ENCODE data around the gene CNTNAP2. TPM values are rescaled to one million over a fixed set of nuclear protein-coding genes. Genes with fewer than 3 reads are reported as not detected.

The CNTNAP2 gene
- total and polyA plus RNA-seq, 2 experiments from 2014 or later: not detected

DNA sequence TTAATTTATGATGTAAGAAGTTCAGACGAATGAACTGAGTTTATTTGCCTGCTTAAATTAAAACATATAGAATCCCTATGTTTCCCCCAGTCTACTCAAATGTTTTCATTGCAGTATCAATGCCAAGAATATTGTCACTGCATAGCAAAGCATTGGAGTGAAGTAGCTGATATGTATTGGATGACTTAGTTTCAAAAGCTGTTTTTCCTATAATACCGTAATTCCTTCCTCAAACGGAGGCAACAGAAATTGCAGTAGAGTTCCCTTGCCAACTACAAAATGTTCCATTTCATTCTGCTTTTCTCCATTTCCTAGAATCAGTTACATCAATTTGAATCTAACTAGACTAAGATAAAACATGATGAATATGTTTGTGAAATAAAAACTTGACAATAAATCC is 174.1 kb downstream of the CNTNAP2 start:
- H4K20me1 ChIP-seq (ENCODE audit: insufficient read depth): no peaks in the 10 kb centered on the region
- H3K9me2 ChIP-seq (ENCODE audit: insufficient read depth): no peaks in the 10 kb centered on the region
- no peaks in the 10 kb centered on the region for H3K27me3 ChIP-seq (replicated peaks; ENCODE audit: insufficient read depth)
- no peak for TF ChIP-seq EZH2 (IDR thresholded peaks at IDR 0.05; ENCODE audit: insufficient read depth, poor library complexity, severe bottlenecking)
- no peak for TF ChIP-seq EZH2phosphoT487 (IDR thresholded peaks at IDR 0.05; ENCODE audit: insufficient read depth, low read depth)
- H3K4me2 ChIP-seq (ENCODE audit: unreplicated experiment): no peak overlapping the region
- H3F3A ChIP-seq (ENCODE audit: insufficient read depth): no peaks in the 10 kb centered on the region
- no peaks in the 10 kb centered on the region for H3K4me1 ChIP-seq (ENCODE audit: insufficient read depth)
- DNase-seq: no peak
- WGBS, 2 experiments (ENCODE audit: low coverage in 1 of 2, low lambda C conversion rate in 2 of 2, missing lambda C conversion rate in 2 of 2): 40 to 49% methylated on average over 3 of the region's 3 CpGs
- no peaks in the 10 kb centered on the region for H3K9me3 ChIP-seq (ENCODE audit: low read depth)
- H2AFZ ChIP-seq: no peak overlapping the region
- in situ Hi-C loops (cut with MboI): no loop called here
- H3K36me3 ChIP-seq (ENCODE audit: low read depth): no peaks in the 10 kb centered on the region
- no peaks in the 10 kb centered on the region for H3K79me2 ChIP-seq (ENCODE audit: insufficient read depth)
- H3K27ac ChIP-seq: no peak overlapping the region
- H3K4me3 ChIP-seq: no peak overlapping the region
- no peak overlapping the region for H3K9ac ChIP-seq

DNA sequence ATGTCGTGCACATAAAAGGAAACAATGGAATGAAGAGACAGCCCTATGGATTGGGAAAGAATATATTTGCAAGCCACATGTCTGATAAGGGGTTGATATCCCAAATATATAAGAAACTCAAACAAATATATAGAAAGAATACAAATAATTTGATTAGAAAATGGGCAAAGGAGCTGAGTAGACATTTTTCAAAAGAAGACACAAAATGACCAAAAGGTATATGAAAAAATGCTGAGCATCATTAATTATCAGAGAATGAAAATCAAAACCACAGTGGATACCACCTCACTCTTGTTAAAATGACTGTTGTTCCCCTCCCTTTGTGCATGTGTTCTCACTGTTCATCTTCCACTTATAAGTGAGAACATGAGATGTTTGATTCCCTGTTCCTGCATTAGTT is 175.3 kb downstream of the CNTNAP2 start:
- Histone ChIP-seq H3K4me2 (ENCODE audit: unreplicated experiment) (no peak overlapping the region), H3K9ac (no peak overlapping the region), H2AFZ (no peak overlapping the region), H3K9me3 (ENCODE audit: low read depth) (no peaks in the 10 kb centered on the region), H4K20me1 (ENCODE audit: insufficient read depth) (no peaks in the 10 kb centered on the region), H3K79me2 (ENCODE audit: insufficient read depth) (no peaks in the 10 kb centered on the region), H3K27ac (no peak overlapping the region), H3F3A (ENCODE audit: insufficient read depth) (no peaks in the 10 kb centered on the region), H3K4me1 (ENCODE audit: insufficient read depth) (no peaks in the 10 kb centered on the region), H3K9me2 (ENCODE audit: insufficient read depth) (no peaks in the 10 kb centered on the region), H3K27me3 (replicated peaks; ENCODE audit: insufficient read depth) (no peaks in the 10 kb centered on the region), H3K4me3 (no peak overlapping the region), H3K36me3 (ENCODE audit: low read depth) (no peaks in the 10 kb centered on the region)
- WGBS, 2 experiments (ENCODE audit: low coverage in 1 of 2, low lambda C conversion rate in 2 of 2, missing lambda C conversion rate in 2 of 2): 13 to 16% methylated on average over 1 of the region's 1 CpG
- DNase-seq: no peak
- in situ Hi-C loops (cut with MboI): no loop called here
- TF ChIP-seq EZH2 (IDR thresholded peaks at IDR 0.05; ENCODE audit: insufficient read depth, poor library complexity, severe bottlenecking) (no peak), EZH2phosphoT487 (IDR thresholded peaks at IDR 0.05; ENCODE audit: insufficient read depth, low read depth) (no peak)

DNA sequence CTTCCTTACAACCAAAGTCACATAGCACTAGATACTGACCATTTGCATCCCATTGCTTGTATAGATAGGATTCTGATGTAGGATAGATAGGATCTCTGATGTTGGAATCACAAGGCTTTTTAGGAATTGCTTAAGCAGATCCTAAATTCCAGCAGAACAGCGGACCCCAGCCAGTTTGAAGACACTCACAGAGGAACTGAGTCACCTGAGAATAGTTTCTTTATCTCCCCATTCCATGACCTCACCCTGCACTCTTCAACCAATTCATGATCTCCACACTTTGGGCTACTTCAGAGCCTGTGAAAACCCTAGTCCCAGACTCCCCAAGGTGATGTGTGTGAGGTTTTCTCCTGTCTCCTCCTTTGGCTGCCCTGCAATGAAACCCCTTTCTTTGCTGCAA is 179.4 kb downstream of the CNTNAP2 start:
- no peak overlapping the region for H3K4me3 ChIP-seq
- no peaks in the 10 kb centered on the region for H3K79me2 ChIP-seq (ENCODE audit: insufficient read depth)
- no peak for DNase-seq
- H3K9ac ChIP-seq: no peak overlapping the region
- H3K27ac ChIP-seq: no peak overlapping the region
- WGBS, 2 experiments (ENCODE audit: low coverage in 1 of 2, low lambda C conversion rate in 2 of 2, missing lambda C conversion rate in 2 of 2): 0 to 27% methylated on average over 1 of the region's 1 CpG
- H3K4me1 ChIP-seq (ENCODE audit: insufficient read depth): no peaks in the 10 kb centered on the region
- H3K9me3 ChIP-seq (ENCODE audit: low read depth): peaks cover 5% of the 10 kb centered on the region
- no peak overlapping the region for H2AFZ ChIP-seq
- H3K36me3 ChIP-seq (ENCODE audit: low read depth): no peaks in the 10 kb centered on the region
- H3F3A ChIP-seq (ENCODE audit: insufficient read depth): no peaks in the 10 kb centered on the region
- H4K20me1 ChIP-seq (ENCODE audit: insufficient read depth): no peaks in the 10 kb centered on the region
- TF ChIP-seq EZH2 (IDR thresholded peaks at IDR 0.05; ENCODE audit: insufficient read depth, poor library complexity, severe bottlenecking) (no peak), EZH2phosphoT487 (IDR thresholded peaks at IDR 0.05; ENCODE audit: insufficient read depth, low read depth) (no peak)
- no peaks in the 10 kb centered on the region for H3K27me3 ChIP-seq (replicated peaks; ENCODE audit: insufficient read depth)
- H3K4me2 ChIP-seq (ENCODE audit: unreplicated experiment): no peak overlapping the region
- no peaks in the 10 kb centered on the region for H3K9me2 ChIP-seq (ENCODE audit: insufficient read depth)
- in situ Hi-C loops (cut with MboI): no loop called here

DNA sequence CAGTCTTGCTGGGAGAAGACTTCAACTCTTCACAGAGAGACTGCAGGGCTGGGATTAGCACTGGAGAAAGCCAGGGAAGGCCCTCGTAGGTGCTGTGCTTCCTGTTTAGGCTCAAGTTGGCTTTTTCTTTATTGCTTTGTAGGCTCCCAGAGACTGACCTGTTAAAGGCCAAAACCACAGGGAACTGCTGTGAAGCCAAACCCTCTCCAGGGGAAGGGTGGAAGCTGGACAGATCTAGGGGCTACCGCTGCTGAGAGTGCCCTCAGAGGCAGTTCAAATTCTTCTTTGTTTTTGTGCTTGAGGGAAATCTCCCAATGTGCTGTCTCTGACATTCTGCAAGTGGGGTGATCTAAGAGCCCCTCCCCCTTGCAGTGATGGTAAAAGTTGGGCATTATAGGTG is 198.4 kb downstream of the CNTNAP2 start:
- in situ Hi-C loops (cut with MboI): no loop called here
- no peak for DNase-seq

DNA sequence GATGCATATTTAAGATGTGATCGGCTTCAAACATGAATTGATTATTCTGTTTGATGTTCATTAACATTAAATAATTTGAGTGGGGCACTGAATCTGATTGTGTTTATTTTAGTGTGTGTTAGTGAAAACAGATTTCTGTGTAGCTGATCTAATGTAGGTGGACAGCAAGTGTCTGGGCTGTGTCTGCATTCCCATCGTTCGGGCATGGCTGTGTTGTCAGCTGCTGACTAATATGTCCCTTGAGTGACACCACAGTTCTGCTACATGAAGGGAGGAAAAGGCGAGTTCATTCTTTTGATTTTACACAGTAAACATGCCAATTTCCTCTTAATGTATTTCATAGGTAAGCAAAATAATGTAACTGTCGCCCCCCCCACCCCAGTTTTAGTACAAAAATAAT is 203.0 kb downstream of the CNTNAP2 start:
- no peaks in the 10 kb centered on the region for H3K36me3 ChIP-seq (ENCODE audit: low read depth)
- no peak overlapping the region for H3K4me3 ChIP-seq
- no peaks in the 10 kb centered on the region for H3K79me2 ChIP-seq (ENCODE audit: insufficient read depth)
- no peaks in the 10 kb centered on the region for H3K4me1 ChIP-seq (ENCODE audit: insufficient read depth)
- H3F3A ChIP-seq (ENCODE audit: insufficient read depth): no peaks in the 10 kb centered on the region
- DNase-seq: no peak
- in situ Hi-C loops (cut with MboI): no loop called here
- H3K9ac ChIP-seq: no peak overlapping the region
- no peak overlapping the region for H3K4me2 ChIP-seq (ENCODE audit: unreplicated experiment)
- H2AFZ ChIP-seq: no peak overlapping the region
- H3K27me3 ChIP-seq (replicated peaks; ENCODE audit: insufficient read depth): no peaks in the 10 kb centered on the region
- H3K9me2 ChIP-seq (ENCODE audit: insufficient read depth): no peaks in the 10 kb centered on the region
- TF ChIP-seq EZH2 (IDR thresholded peaks at IDR 0.05; ENCODE audit: insufficient read depth, poor library complexity, severe bottlenecking): no peak
- no peak for TF ChIP-seq EZH2phosphoT487 (IDR thresholded peaks at IDR 0.05; ENCODE audit: insufficient read depth, low read depth)
- H3K9me3 ChIP-seq (ENCODE audit: low read depth): no peaks in the 10 kb centered on the region
- no peak overlapping the region for H3K27ac ChIP-seq
- 3 to 5% methylated on average over 5 of the region's 5 CpGs for WGBS, 2 experiments (ENCODE audit: low coverage in 1 of 2, low lambda C conversion rate in 2 of 2, missing lambda C conversion rate in 2 of 2)
- H4K20me1 ChIP-seq (ENCODE audit: insufficient read depth): no peaks in the 10 kb centered on the region

More for the DNA sequence above, 198.4 kb downstream of the CNTNAP2 start:
- Histone ChIP-seq H2AFZ (no peak overlapping the region), H3K79me2 (ENCODE audit: insufficient read depth) (no peaks in the 10 kb centered on the region), H3F3A (ENCODE audit: insufficient read depth) (no peaks in the 10 kb centered on the region), H3K27me3 (replicated peaks; ENCODE audit: insufficient read depth) (no peaks in the 10 kb centered on the region), H3K9ac (no peak overlapping the region), H3K9me2 (ENCODE audit: insufficient read depth) (no peaks in the 10 kb centered on the region), H3K4me2 (ENCODE audit: unreplicated experiment) (no peak overlapping the region), H3K9me3 (ENCODE audit: low read depth) (no peaks in the 10 kb centered on the region), H4K20me1 (ENCODE audit: insufficient read depth) (no peaks in the 10 kb centered on the region), H3K36me3 (ENCODE audit: low read depth) (no peaks in the 10 kb centered on the region), H3K4me3 (no peak overlapping the region), H3K27ac (no peak overlapping the region), H3K4me1 (ENCODE audit: insufficient read depth) (no peaks in the 10 kb centered on the region)
- TF ChIP-seq EZH2 (IDR thresholded peaks at IDR 0.05; ENCODE audit: insufficient read depth, poor library complexity, severe bottlenecking): no peak
- no peak for TF ChIP-seq EZH2phosphoT487 (IDR thresholded peaks at IDR 0.05; ENCODE audit: insufficient read depth, low read depth)
- WGBS, 2 experiments (ENCODE audit: low coverage in 1 of 2, low lambda C conversion rate in 2 of 2, missing lambda C conversion rate in 2 of 2): 0 to 3% methylated on average over 2 of the region's 2 CpGs

All from GM23248 (cell line).